Measurements from ENCODE around the gene TRMT112. TPM values are rescaled to one million over a fixed set of nuclear protein-coding genes. Genes with fewer than 3 reads are reported as not detected.
A peak's percentile ranks its signal among the peaks of the same experiment; 100 is the strongest.

TRMT112 gene
- total and polyA plus RNA-seq, 10 of the 15 experiments (the other 5 are each of a cell fraction or from before 2014, with no cell fraction given), result 212 to 455 (median 308) TPM

- WGBS (ENCODE audit: insufficient coverage, insufficient replicate concordance, low lambda C conversion rate, missing lambda C conversion rate), result 89% methylated on average over 29 of the region's 34 CpGs
- Histone ChIP-seq H3K4me1 (ENCODE audit: control insufficient read depth, insufficient read depth, low read length) (peaks cover under 1% of the 10 kb centered on the region; the same call in 1 of the 2 replicates), H3K36me3 (ENCODE audit: control insufficient read depth in 2 of 2, insufficient read depth in 2 of 2, low read length in 1 of 2) (peaks cover 0 to 6% of the 10 kb centered on the region in 2 experiments; a peak in 2 of 4 replicates), H2AFZ (ENCODE audit: control insufficient read depth, low read depth, low read length) (no peak overlapping the region), H4K20me1 (ENCODE audit: control insufficient read depth, insufficient read depth) (no peaks in the 10 kb centered on the region), H3K79me2 (ENCODE audit: control insufficient read depth, insufficient read depth, low read length) (no peaks in the 10 kb centered on the region), H3K27me3 (replicated peaks in 1 of 2; ENCODE audit: control insufficient read depth in 2 of 2, insufficient read depth in 2 of 2, low read length in 1 of 2) (no peaks in the 10 kb centered on the region), H3K4me3 (no peak overlapping the region), H3K9me3 (replicated peaks; ENCODE audit: control insufficient read depth, insufficient read depth, low read length) (no peaks in the 10 kb centered on the region), H3K27ac (ENCODE audit: control insufficient read depth, insufficient read depth) (no peak overlapping the region), H3K9ac (ENCODE audit: control insufficient read depth, insufficient read depth, low read length) (no peak overlapping the region), H3K4me2 (ENCODE audit: control insufficient read depth, insufficient read depth) (no peak overlapping the region)
- FAIRE-seq (no peak), DNase-seq (ENCODE audit: low read depth, low spot score) (no peak), ATAC-seq (no peak)
- ChIA-PET SMC1A (ENCODE audit: uncharacterized antibody, unreplicated experiment) (interaction anchor here (0.9 to 1.3 kb wide), 2 partner anchors 10 to 49 kb away, joined by 3 read pairs; no protein-coding TSS in a partner anchor), RAD21 (ENCODE audit: unreplicated experiment) (interaction anchor here (0.6 to 9.7 kb wide), 3 partner anchors 12 to 149 kb away, joined by 3 to 176 read pairs (median 53); partner anchors contain the start of genes CCDC88B, PRDX5 and TRMT112), POLR2A (interaction anchor here (0.6 to 1.4 kb wide), 5 partner anchors 13 to 551 kb away, joined by 3 to 7 read pairs (median 4); partner anchors contain the start of genes PRDX5 and TRMT112), CTCF (interaction anchor here (0.6 to 7.3 kb wide), 8 partner anchors 13 to 1576 kb away, joined by 3 to 143 read pairs (median 3); partner anchors contain the start of genes CATSPERZ, CCDC88B, ESRRA and PRDX5)
- in situ Hi-C loops (cut with MboI) (no loop called here), intact Hi-C loops (cut with micrococcal nuclease; ENCODE audit: unreplicated experiment) (no loop called here)
- BruUV-seq (replicated peaks), result TSS peak; percentile 45
- TF ChIP-seq SMARCA5 (IDR thresholded peaks at IDR 0.05) (no peak), JUND (IDR thresholded peaks at IDR 0.05; ENCODE audit: low read depth, low read length) (no peak), MTA2 (IDR thresholded peaks at IDR 0.05; ENCODE audit: low read depth) (no peak), HDAC6 (IDR thresholded peaks at IDR 0.05; ENCODE audit: unreplicated experiment) (no peak), PAX5 (IDR thresholded peaks at IDR 0.05; ENCODE audit: borderline replicate concordance, low read depth, low read length) (no peak), ATF7 (IDR thresholded peaks at IDR 0.05; ENCODE audit: low read depth) (no peak), RB1 (IDR thresholded peaks at IDR 0.05; ENCODE audit: borderline replicate concordance) (no peak), STAT3 (IDR thresholded peaks at IDR 0.05; ENCODE audit: low read depth, low read length) (no peak), TAF1 (IDR thresholded peaks at IDR 0.05; ENCODE audit: borderline replicate concordance, low read depth, low read length) (no peak), EGR1 (IDR thresholded peaks at IDR 0.05; ENCODE audit: borderline replicate concordance in 1 of 2, low read depth in 2 of 2, low read length in 2 of 2) (no peak), DPF2 (IDR thresholded peaks at IDR 0.05) (no peak), E2F4 (IDR thresholded peaks at IDR 0.05; ENCODE audit: low read depth, low read length) (no peak), EP300 (IDR thresholded peaks at IDR 0.05; ENCODE audit: borderline replicate concordance in 1 of 2, control insufficient read depth in 1 of 2, low read depth in 2 of 2, low read length in 2 of 2) (no peak), KDM1A (IDR thresholded peaks at IDR 0.05; ENCODE audit: borderline replicate concordance) (no peak), KLF5 (IDR thresholded peaks at IDR 0.05; ENCODE audit: partially characterized antibody) (no peak)
Observed at GRCh38 chr11:64352995-64353714, 35.8 kb upstream of the TRMT112 start.

Data from GM12878 (cell line).